Measurements from ENCODE around the gene PCGF2.
"Not testable (repeated sequence)": the region's sequence is repeated elsewhere in the genome, so short reads cannot be mapped to it uniquely, and the experiment has no call there.

PCGF2 gene

DNA sequence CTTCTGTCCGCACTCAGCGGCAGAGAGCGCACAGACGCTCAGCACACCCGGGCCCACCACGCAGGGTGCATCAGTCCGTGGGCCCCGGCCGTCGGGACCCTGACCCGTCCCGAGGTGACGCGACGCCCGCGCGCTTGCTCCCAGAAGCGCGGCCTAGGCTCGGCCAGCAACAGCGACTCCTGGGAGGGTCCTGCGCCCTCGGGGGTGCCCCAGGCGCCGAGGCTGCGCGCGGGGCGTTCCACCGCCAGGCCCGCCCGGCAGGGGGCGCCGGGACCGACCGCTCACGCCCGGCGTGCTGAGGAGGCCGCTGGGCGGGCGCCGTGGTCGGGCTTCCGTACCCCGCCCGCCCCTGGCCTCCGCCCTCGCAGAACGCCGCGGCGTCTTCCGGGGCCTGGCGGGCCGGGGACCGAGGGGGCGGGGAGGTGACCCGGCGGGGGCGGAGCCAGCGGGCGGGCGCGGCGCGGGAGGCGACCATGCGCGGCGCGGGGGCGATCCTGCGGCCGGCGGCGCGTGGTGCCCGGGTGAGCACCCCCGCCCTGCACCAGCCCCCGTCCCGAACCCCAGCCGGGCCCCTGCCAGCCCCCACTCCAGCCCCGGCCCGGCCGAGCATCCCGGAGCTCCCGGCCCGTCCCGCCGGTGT lies 18.1 kb downstream of the PCGF2 start, which contains the start of gene CISD3:
TSS of gene CISD3 (plus strand) at position 456 of the 640 bp plus-strand sequence. CDS start at position 474, 18 bp downstream.
- H3K36me3 ChIP-seq (ENCODE audit: insufficient read depth, low read length) = peaks cover 12% of the 10 kb centered on the region; the same call in 1 of the 2 replicates
- no peak for DNase-seq (ENCODE audit: low read depth, low spot score)
- peak within 1 kb of the TSS; percentile 70 for H3K27ac ChIP-seq
- H3K4me3 ChIP-seq = peak within 1 kb of the TSS; percentile 81
- peak within 1 kb of the TSS; percentile 75 for H3K9ac ChIP-seq (ENCODE audit: insufficient read length)
- H3K9me3 ChIP-seq (ENCODE audit: low read depth, low read length) = no peaks in the 10 kb centered on the region
- TF ChIP-seq EZH2 (IDR thresholded peaks at IDR 0.05) = no peak
- TF ChIP-seq FOXP2 (optimal IDR thresholded peaks at IDR 0.05; ENCODE audit: control extremely low read depth, extremely low read length, insufficient read depth) = no peak
- TF ChIP-seq POLR2AphosphoS5 (IDR thresholded peaks at IDR 0.05; ENCODE audit: borderline replicate concordance, low read depth, low read length) = no peak

DNA sequence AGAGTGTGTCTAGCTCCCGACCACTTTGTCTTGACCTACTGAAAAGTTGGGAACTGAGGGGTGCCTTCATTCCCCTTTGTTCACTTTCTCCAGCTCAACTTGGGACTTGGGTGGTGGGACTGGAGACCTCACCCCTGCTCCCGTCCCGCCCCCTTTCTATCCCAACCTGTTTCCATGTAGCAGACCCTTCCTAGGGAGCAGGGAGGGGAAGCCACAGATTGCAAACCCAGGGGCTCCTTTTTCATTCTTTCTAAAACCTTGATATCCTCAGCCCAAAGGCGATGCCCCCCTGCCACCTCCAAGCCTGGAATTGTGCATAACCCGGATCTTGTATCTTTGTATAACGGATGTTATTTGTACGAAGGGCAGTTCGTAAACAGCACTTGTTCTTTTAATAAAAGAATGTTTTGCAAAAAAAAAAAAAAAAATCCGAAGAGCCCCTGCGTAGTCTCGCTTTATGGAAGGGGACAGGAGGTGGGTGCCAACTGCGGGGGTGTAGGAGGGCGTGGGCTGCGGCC lies 18.7 kb downstream of the PCGF2 start:
- no peak for DNase-seq (ENCODE audit: low read depth, low spot score)
- Histone ChIP-seq H3K27ac (peak overlapping the region; percentile 40; the same call in 1 of the 2 replicates), H3K9ac (ENCODE audit: insufficient read length) (peak overlapping the region; percentile 61), H3K4me3 (peak overlapping the region; percentile 81), H3K36me3 (ENCODE audit: insufficient read depth, low read length) (peaks cover 9% of the 10 kb centered on the region; the same call in 1 of the 2 replicates), H3K9me3 (ENCODE audit: low read depth, low read length) (no peaks in the 10 kb centered on the region)
- no peak for TF ChIP-seq POLR2AphosphoS5 (IDR thresholded peaks at IDR 0.05; ENCODE audit: borderline replicate concordance, low read depth, low read length)
- no peak for TF ChIP-seq FOXP2 (optimal IDR thresholded peaks at IDR 0.05; ENCODE audit: control extremely low read depth, extremely low read length, insufficient read depth)
- no peak for TF ChIP-seq EZH2 (IDR thresholded peaks at IDR 0.05)

GRCh38 chr17:38728290-38728831 lies 19.8 kb downstream of the PCGF2 start:
- H3K9me3 ChIP-seq (ENCODE audit: low read depth, low read length) = no peaks in the 10 kb centered on the region
- no peak for DNase-seq (ENCODE audit: low read depth, low spot score)
- no peak for TF ChIP-seq FOXP2 (optimal IDR thresholded peaks at IDR 0.05; ENCODE audit: control extremely low read depth, extremely low read length, insufficient read depth)
- no peak for TF ChIP-seq EZH2 (IDR thresholded peaks at IDR 0.05)
- no peak for TF ChIP-seq POLR2AphosphoS5 (IDR thresholded peaks at IDR 0.05; ENCODE audit: borderline replicate concordance, low read depth, low read length)
- H3K27ac ChIP-seq = no peak overlapping the region
- H3K4me3 ChIP-seq = no peak overlapping the region
- H3K9ac ChIP-seq (ENCODE audit: insufficient read length) = no peak overlapping the region
- H3K36me3 ChIP-seq (ENCODE audit: insufficient read depth, low read length) = no peaks in the 10 kb centered on the region; the same call in 1 of the 2 replicates

GRCh38 chr17:38727736-38728135 lies 20.4 kb downstream of the PCGF2 start:
- Histone ChIP-seq H3K27ac (peak overlapping the region; percentile 54), H3K4me3 (no peak overlapping the region), H3K36me3 (ENCODE audit: insufficient read depth, low read length) (no peaks in the 10 kb centered on the region; the same call in 1 of the 2 replicates), H3K9ac (ENCODE audit: insufficient read length) (no peak overlapping the region), H3K9me3 (ENCODE audit: low read depth, low read length) (no peaks in the 10 kb centered on the region)
- TF ChIP-seq EZH2 (IDR thresholded peaks at IDR 0.05) (no peak), POLR2AphosphoS5 (IDR thresholded peaks at IDR 0.05; ENCODE audit: borderline replicate concordance, low read depth, low read length) (no peak), FOXP2 (optimal IDR thresholded peaks at IDR 0.05; ENCODE audit: control extremely low read depth, extremely low read length, insufficient read depth) (no peak)
- DNase-seq (ENCODE audit: low read depth, low spot score) = no peak

DNA sequence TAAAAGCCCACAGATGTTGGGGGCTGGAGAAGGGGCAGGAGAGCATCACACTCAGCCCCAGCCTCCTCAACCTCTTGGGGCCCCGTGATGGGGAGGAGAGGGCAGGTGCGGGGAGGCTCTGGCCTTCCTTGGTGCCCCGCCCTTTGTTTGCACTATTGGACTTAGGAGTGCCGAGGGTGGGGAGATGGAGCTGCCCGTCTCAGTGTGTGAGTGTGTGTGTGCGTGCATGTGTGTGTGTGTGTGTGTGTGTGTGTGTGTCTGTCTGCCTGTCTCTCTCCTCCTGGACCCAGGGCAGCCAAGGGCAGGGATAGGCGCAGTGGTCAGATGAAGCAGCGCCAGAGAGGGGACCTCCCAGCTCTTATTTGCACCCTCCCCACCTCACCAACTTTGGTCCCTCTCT lies 22.0 kb downstream of the PCGF2 start:
- H3K36me3 ChIP-seq (ENCODE audit: insufficient read depth, low read length); H3K27ac ChIP-seq; H3K9ac ChIP-seq (ENCODE audit: insufficient read length); H3K4me3 ChIP-seq; DNase-seq (ENCODE audit: low read depth, low spot score); H3K9me3 ChIP-seq (ENCODE audit: low read depth, low read length): not testable (repeated sequence)

- DNase-seq (ENCODE audit: low read depth, low spot score) = no peak
- no peak for TF ChIP-seq POLR2AphosphoS5 (IDR thresholded peaks at IDR 0.05; ENCODE audit: borderline replicate concordance, low read depth, low read length)
- no peak for TF ChIP-seq FOXP2 (optimal IDR thresholded peaks at IDR 0.05; ENCODE audit: control extremely low read depth, extremely low read length, insufficient read depth)
- no peak for TF ChIP-seq EZH2 (IDR thresholded peaks at IDR 0.05)
- Histone ChIP-seq H3K36me3 (ENCODE audit: insufficient read depth, low read length) (peaks cover 14% of the 10 kb centered on the region), H3K9ac (ENCODE audit: insufficient read length) (no peak overlapping the region), H3K9me3 (ENCODE audit: low read depth, low read length) (no peaks in the 10 kb centered on the region), H3K27ac (no peak overlapping the region), H3K4me3 (no peak overlapping the region)
These were observed 23.1 kb downstream of the PCGF2 start for GRCh38 chr17:38725066-38725465.

- no peak overlapping the region for H3K27ac ChIP-seq
- H3K36me3 ChIP-seq (ENCODE audit: insufficient read depth, low read length) = peaks cover 16% of the 10 kb centered on the region
- H3K9me3 ChIP-seq (ENCODE audit: low read depth, low read length) = no peaks in the 10 kb centered on the region
- no peak overlapping the region for H3K9ac ChIP-seq (ENCODE audit: insufficient read length)
- DNase-seq (ENCODE audit: low read depth, low spot score) = no peak
- no peak for TF ChIP-seq EZH2 (IDR thresholded peaks at IDR 0.05)
- TF ChIP-seq FOXP2 (optimal IDR thresholded peaks at IDR 0.05; ENCODE audit: control extremely low read depth, extremely low read length, insufficient read depth) = no peak
- no peak for TF ChIP-seq POLR2AphosphoS5 (IDR thresholded peaks at IDR 0.05; ENCODE audit: borderline replicate concordance, low read depth, low read length)
- no peak overlapping the region for H3K4me3 ChIP-seq
These were observed 23.7 kb downstream of the PCGF2 start for GRCh38 chr17:38724337-38724988.

GRCh38 chr17:38721802-38722201 lies 26.3 kb downstream of the PCGF2 start:
- Histone ChIP-seq H3K4me3 (no peak overlapping the region), H3K9me3 (ENCODE audit: low read depth, low read length) (no peaks in the 10 kb centered on the region), H3K36me3 (ENCODE audit: insufficient read depth, low read length) (peaks cover 29% of the 10 kb centered on the region), H3K9ac (ENCODE audit: insufficient read length) (no peak overlapping the region), H3K27ac (no peak overlapping the region)
- DNase-seq (ENCODE audit: low read depth, low spot score) = no peak
- TF ChIP-seq POLR2AphosphoS5 (IDR thresholded peaks at IDR 0.05; ENCODE audit: borderline replicate concordance, low read depth, low read length) (no peak), FOXP2 (optimal IDR thresholded peaks at IDR 0.05; ENCODE audit: control extremely low read depth, extremely low read length, insufficient read depth) (no peak), EZH2 (IDR thresholded peaks at IDR 0.05) (no peak)
